Testis (tissue), 3 donors: ENCODE results near the gene TIMM23. TPM values are rescaled to one million over a fixed set of nuclear protein-coding genes. Genes with fewer than 3 reads are reported as not detected.

Source experiments
- DNase-seq: peaks from one replicate; pipeline ENCODE4 v3.0.0-alpha.2; 2019
- H3K27ac ChIP-seq, 2 donors: fragments of 200-600 bp; sonication (generic); one replicate each; pipeline ENCODE4 v1.5.1; 2019
- H3K27me3 ChIP-seq: fragments of 200-600 bp; sonication (generic); one replicate; pipeline ENCODE4 v1.5.1; 2019
- H3K36me3 ChIP-seq: fragments of 200-600 bp; sonication (generic); one replicate; pipeline ENCODE4 v1.5.1; 2017; ENCODE audit warnings: low read depth; ENCODE audit errors: missing control alignments
- H3K4me1 ChIP-seq: fragments of 200-600 bp; sonication (generic); one replicate; pipeline ENCODE4 v1.5.1; 2019
- H3K4me3 ChIP-seq, 2 donors: fragments of 200-600 bp; sonication (generic); one replicate each; pipeline ENCODE4 v1.5.1; 2017 to 2019
- H3K9me3 ChIP-seq: fragments of 200-600 bp; sonication (generic); one replicate; pipeline ENCODE4 v1.5.1; 2017
- CTCF ChIP-seq, 3 experiments: fragments of 450-650 bp in 2 of 3; fragments of 200-600 bp in 1 of 3; sonication (generic) in 1 of 3; IDR thresholded peaks; one replicate each; pipeline ENCODE4 v1.5.1; 2016 to 2019; ENCODE audit warnings: antibody characterized with exemption in 3 of 3, mild to moderate bottlenecking in 2 of 3, moderate library complexity in 1 of 3
- POLR2A ChIP-seq: fragments of 450-650 bp; IDR thresholded peaks from one replicate; pipeline ENCODE4 v1.6.1; 2017; ENCODE audit warnings: antibody characterized with exemption, mild to moderate bottlenecking, moderate library complexity
- WGBS, 2 donors: methylation state at CpG; one replicate each; pipeline ENCODE4 v1.1.5; 2018; 5-methylcytosine and 5-hydroxymethylcytosine counted together
- intact Hi-C: fragments of 100-400 bp; cut with DNase I; formaldehyde crosslinking; loops from one replicate; pipeline ENCODE4 v1.15.1; 2023; ENCODE audit warnings: low total_unique reads
- polyA plus RNA-seq: library from polyadenylated mRNA; stranded (reverse); fragments of 350-450 nt; fragmentation: Illumina TruSeq; extraction: RNeasy Lipid Tissue Mini Kit (QIAGEN cat#74804); gene quantifications from one replicate; pipeline ENCODE4 v1.2.3, GENCODE V29; 2014; ENCODE audit warnings: low read depth, low replicate concordance; ENCODE audit not compliant: insufficient read depth
- total RNA-seq, 2 donors: library from RNA; depleted of rRNA; stranded (reverse); fragments of >200 nt; gene quantifications; one replicate each; pipeline ENCODE4 v1.2.3, GENCODE V29; 2016

The TIMM23 gene
- total and polyA plus RNA-seq, 3 donors from 2014 or later = 113 to 214 (median 119) TPM

GRCh38 chr10:46014206-46014605, 41.9 kb downstream of the TIMM23 start:
- intact Hi-C loops = no loop called here
- WGBS, 2 donors = 95 to 98% methylated on average over 5 of the region's 5 CpGs
- no peak overlapping the region for H3K4me3 ChIP-seq
- no peak overlapping the region for H3K27ac ChIP-seq
- no peaks in the 10 kb centered on the region for H3K36me3 ChIP-seq
- H3K4me1 ChIP-seq = peaks cover 4% of the 10 kb centered on the region
- H3K9me3 ChIP-seq = no peaks in the 10 kb centered on the region
- TF ChIP-seq CTCF (IDR thresholded peaks at IDR 0.05) (no peak), POLR2A (no peak)
- no peaks in the 10 kb centered on the region for H3K27me3 ChIP-seq
- no peak for DNase-seq

- DNase-seq = no peak
- H3K27me3 ChIP-seq = no peaks in the 10 kb centered on the region
- H3K9me3 ChIP-seq = no peaks in the 10 kb centered on the region
- no peaks in the 10 kb centered on the region for H3K36me3 ChIP-seq
- intact Hi-C loops = no loop called here
- TF ChIP-seq POLR2A (no peak), CTCF (IDR thresholded peaks at IDR 0.05) (no peak)
- no peak overlapping the region for H3K4me3 ChIP-seq
- no peak overlapping the region for H3K27ac ChIP-seq
- peaks cover 10% of the 10 kb centered on the region for H3K4me1 ChIP-seq
- 94 to 97% methylated on average over 5 of the region's 5 CpGs for WGBS, 2 donors
Observed at GRCh38 chr10:46014683-46015405, 42.6 kb downstream of the TIMM23 start.

DNA sequence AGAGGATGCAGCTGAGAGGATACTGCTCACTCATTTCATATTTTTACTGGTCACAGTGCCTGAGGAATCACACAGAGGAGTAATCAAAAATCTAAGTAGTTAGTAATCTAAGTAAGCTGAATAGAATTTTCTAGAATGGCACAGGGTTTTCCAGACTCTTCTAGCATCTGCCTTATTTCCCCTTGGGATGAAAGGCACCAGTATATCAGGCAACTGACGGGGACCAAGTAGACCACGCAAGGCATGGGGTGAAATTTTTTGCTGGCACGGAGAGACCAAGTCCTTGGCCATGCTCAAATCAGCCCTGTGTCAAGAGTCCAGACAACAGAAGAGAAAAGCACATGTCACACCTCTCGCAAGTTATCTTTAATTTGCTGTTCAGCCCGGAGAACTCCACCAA, 43.9 kb downstream of the TIMM23 start:
- Histone ChIP-seq H3K9me3 (no peaks in the 10 kb centered on the region), H3K4me1 (peaks cover 13% of the 10 kb centered on the region), H3K27ac (no peak overlapping the region), H3K36me3 (no peaks in the 10 kb centered on the region), H3K27me3 (no peaks in the 10 kb centered on the region), H3K4me3 (no peak overlapping the region)
- TF ChIP-seq POLR2A = no peak
- TF ChIP-seq CTCF (IDR thresholded peaks at IDR 0.05) = no peak
- no peak for DNase-seq
- intact Hi-C loops = no loop called here
- WGBS, 2 donors = 95 to 98% methylated on average over 5 of the region's 5 CpGs

DNA sequence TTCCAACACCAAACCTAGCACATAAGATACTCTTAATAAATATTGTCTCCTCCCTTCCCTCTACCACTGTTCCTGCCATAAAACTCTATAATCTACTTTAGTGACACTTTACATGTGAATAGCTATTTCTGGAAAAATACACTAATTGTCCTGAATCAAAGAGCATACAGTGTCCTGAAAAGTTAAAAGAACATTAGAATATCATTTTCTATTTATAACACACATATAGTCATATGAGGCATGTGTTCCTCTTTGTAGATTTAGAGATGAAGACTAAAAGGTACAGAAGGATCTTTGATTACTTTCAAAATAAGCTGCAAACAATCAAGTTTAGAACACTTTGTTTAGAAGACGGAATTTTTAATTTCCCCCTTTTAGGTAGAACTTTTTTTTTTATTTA, 44.5 kb downstream of the TIMM23 start:
- Histone ChIP-seq H3K36me3 (no peaks in the 10 kb centered on the region), H3K9me3 (no peaks in the 10 kb centered on the region), H3K4me1 (peaks cover 13% of the 10 kb centered on the region), H3K27me3 (no peaks in the 10 kb centered on the region), H3K4me3 (no peak overlapping the region), H3K27ac (no peak overlapping the region)
- no peak for TF ChIP-seq POLR2A
- no peak for TF ChIP-seq CTCF (IDR thresholded peaks at IDR 0.05)
- 76 to 84% methylated on average over 1 of the region's 1 CpG for WGBS, 2 donors
- DNase-seq = no peak
- intact Hi-C loops = no loop called here

- Histone ChIP-seq H3K27me3 (no peaks in the 10 kb centered on the region), H3K4me3 (no peak overlapping the region), H3K4me1 (peaks cover 15% of the 10 kb centered on the region), H3K9me3 (no peaks in the 10 kb centered on the region), H3K36me3 (no peaks in the 10 kb centered on the region), H3K27ac (no peak overlapping the region)
- 82 to 88% methylated on average over 2 of the region's 2 CpGs for whole genome bisulfite sequencing, 2 donors
- TF ChIP-seq CTCF (IDR thresholded peaks at IDR 0.05) = no peak
- TF ChIP-seq POLR2A = no peak
- DNase-seq = no peak
- intact Hi-C loops = no loop called here
Observed at GRCh38 chr10:46017733-46018132, 45.4 kb downstream of the TIMM23 start.
